GM21528 (cell line): Measurements from ENCODE around the gene TEX54.
"Not testable (repeated sequence)": the region's sequence is repeated elsewhere in the genome, so short reads cannot be mapped to it uniquely, and the experiment has no call there.

Experiments
- ATAC-seq: cut with Tn5 transposase; IDR thresholded peaks from one replicate; pipeline ENCODE4 v1.9.1; 2021; ENCODE audit warnings: mild to moderate bottlenecking, moderate library complexity; ENCODE audit not compliant: unreplicated experiment, low FRiP score

Gene TEX54

GRCh38 chr11:62832336-62833234, at the start of gene TEX54:
TEX54 (minus strand) TSS chr11:62832841.
- ATAC-seq, result no peak

GRCh38 chr11:62882431-62882749, 49.7 kb upstream of the TEX54 start:
- no peak for ATAC-seq

- peak; percentile 42 for ATAC-seq
Observed at GRCh38 chr11:62881579-62882430, 49.2 kb upstream of the TEX54 start.

GRCh38 chr11:62880803-62881578, 48.4 kb upstream of the TEX54 start, which contains the start of gene SLC3A2:
SLC3A2 (plus strand) TSS chr11:62880896; CDS start chr11:62881024, 128 bp downstream.
- peak; percentile 82 for ATAC-seq

GRCh38 chr11:62880231-62880802, 47.7 kb upstream of the TEX54 start:
- peak; percentile 27 for ATAC-seq

- ATAC-seq, result no peak
Observed at GRCh38 chr11:62879235-62879978, 46.8 kb upstream of the TEX54 start.

GRCh38 chr11:62876712-62877111, 44.1 kb upstream of the TEX54 start:
- ATAC-seq, result no peak

GRCh38 chr11:62875698-62876478, 43.2 kb upstream of the TEX54 start:
- no peak for ATAC-seq

- no peak for ATAC-seq
Observed at GRCh38 chr11:62874851-62875250, 42.2 kb upstream of the TEX54 start.

GRCh38 chr11:62865635-62866034, 33.0 kb upstream of the TEX54 start:
- no peak for ATAC-seq

- no peak for ATAC-seq
Observed at GRCh38 chr11:62863687-62864335, 31.2 kb upstream of the TEX54 start.

GRCh38 chr11:62861564-62862192, 29.0 kb upstream of the TEX54 start:
- not testable (repeated sequence) for ATAC-seq

GRCh38 chr11:62860835-62861563, 28.4 kb upstream of the TEX54 start:
- no peak for ATAC-seq

GRCh38 chr11:62859281-62859703, 26.7 kb upstream of the TEX54 start:
- not testable (repeated sequence) for ATAC-seq

- ATAC-seq, result no peak
Observed at GRCh38 chr11:62858201-62858600, 25.6 kb upstream of the TEX54 start.

- no peak for ATAC-seq
Observed at GRCh38 chr11:62857541-62857982, 24.9 kb upstream of the TEX54 start.

- no peak for ATAC-seq
Observed at GRCh38 chr11:62856333-62856895, 23.8 kb upstream of the TEX54 start.
